Endodermal cell (in vitro differentiated cells): ENCODE data around the gene NAA50. TPM values are rescaled to one million over a fixed set of nuclear protein-coding genes. Genes with fewer than 3 reads are reported as not detected.

Experiments used
- DNase-seq: peaks from one replicate; pipeline ENCODE4 v3.0.0-alpha.2; 2017
- H3K27ac ChIP-seq: 2 replicates; pipeline ENCODE4 v1.5.1; 2013; ENCODE audit warnings: mild to moderate bottlenecking, low read depth, low read length, moderate library complexity
- H3K27me3 ChIP-seq: 2 replicates; pipeline ENCODE4 v1.6.1; 2013; ENCODE audit warnings: mild to moderate bottlenecking, low read length, moderate library complexity; ENCODE audit not compliant: insufficient read depth, control insufficient read depth, poor library complexity, severe bottlenecking
- H3K36me3 ChIP-seq: 2 replicates; pipeline ENCODE4 v1.7.0; 2013; ENCODE audit warnings: mild to moderate bottlenecking, low read length, moderate library complexity; ENCODE audit not compliant: control insufficient read depth, insufficient read depth
- H3K4me1 ChIP-seq: one replicate; pipeline ENCODE4 v1.7.0; 2013; ENCODE audit warnings: low read length; ENCODE audit not compliant: control insufficient read depth, insufficient read depth
- H3K4me3 ChIP-seq: 2 replicates; pipeline ENCODE4 v1.5.1; 2013; ENCODE audit warnings: mild to moderate bottlenecking, low read length, moderate library complexity
- H3K9ac ChIP-seq: 2 replicates; pipeline ENCODE4 v1.6.1; 2013; ENCODE audit warnings: mild to moderate bottlenecking, low read length, moderate library complexity; ENCODE audit not compliant: poor library complexity, severe bottlenecking; ENCODE audit errors: extremely low read depth
- H3K9me3 ChIP-seq: 2 replicates; pipeline ENCODE4 v1.6.1; 2013; ENCODE audit warnings: mild to moderate bottlenecking, low read length, moderate library complexity; ENCODE audit not compliant: control insufficient read depth
- H3K27ac Mint-ChIP-seq: 2 replicates; pipeline ENCODE4 v1.8.0; 2020; ENCODE audit warnings: mixed read lengths
- H3K27me3 Mint-ChIP-seq: 2 replicates; pipeline ENCODE4 v1.8.0; 2021; ENCODE audit warnings: mild to moderate bottlenecking, mixed read lengths; ENCODE audit not compliant: insufficient read depth
- H3K36me3 Mint-ChIP-seq: 2 replicates; pipeline ENCODE4 v1.8.0; 2020; ENCODE audit warnings: low read depth, mixed read lengths
- H3K4me1 Mint-ChIP-seq: 2 replicates; pipeline ENCODE4 v1.8.0; 2020; ENCODE audit warnings: mixed read lengths
- H3K4me3 Mint-ChIP-seq: 2 replicates; pipeline ENCODE4 v1.8.0; 2020; ENCODE audit warnings: mild to moderate bottlenecking, moderate library complexity, mixed read lengths
- H3K9me3 Mint-ChIP-seq: 2 replicates; pipeline ENCODE4 v1.8.0; 2020; ENCODE audit warnings: mild to moderate bottlenecking, mixed read lengths
- WGBS, 2 experiments: methylation state at CpG; one replicate each; pipeline versions ENCODE4 v1.1.5 to v1.1.7; 2013; ENCODE audit warnings: missing lambda C conversion rate in 2 of 2, mixed read lengths in 1 of 2; ENCODE audit not compliant: insufficient coverage in 1 of 2, insufficient read length in 1 of 2; 5-methylcytosine and 5-hydroxymethylcytosine counted together
- total RNA-seq, 2 donors: library from RNA; stranded (reverse); fragmentation: NEBNext Ultra II Directional in 1 of 2; extraction: Animal tissue kit (Norgen Biotek cat#: 25700) in 1 of 2; gene quantifications; 2 replicates in 1 of 2; 3 replicates in 1 of 2; pipeline ENCODE4 v1.2.1, GENCODE V29; 2021
- TF ChIP-seq, protein P1 (sequence below): fragments of 200-600 bp; sonication (generic); conservative IDR thresholded peaks from 2 replicates; pipeline ENCODE4 v1.5.0; 2021; ENCODE audit warnings: antibody characterized with exemption, mild to moderate bottlenecking

NAA50 gene
- total RNA-seq, 2 donors from 2014 or later = 137 to 150 TPM

DNA sequence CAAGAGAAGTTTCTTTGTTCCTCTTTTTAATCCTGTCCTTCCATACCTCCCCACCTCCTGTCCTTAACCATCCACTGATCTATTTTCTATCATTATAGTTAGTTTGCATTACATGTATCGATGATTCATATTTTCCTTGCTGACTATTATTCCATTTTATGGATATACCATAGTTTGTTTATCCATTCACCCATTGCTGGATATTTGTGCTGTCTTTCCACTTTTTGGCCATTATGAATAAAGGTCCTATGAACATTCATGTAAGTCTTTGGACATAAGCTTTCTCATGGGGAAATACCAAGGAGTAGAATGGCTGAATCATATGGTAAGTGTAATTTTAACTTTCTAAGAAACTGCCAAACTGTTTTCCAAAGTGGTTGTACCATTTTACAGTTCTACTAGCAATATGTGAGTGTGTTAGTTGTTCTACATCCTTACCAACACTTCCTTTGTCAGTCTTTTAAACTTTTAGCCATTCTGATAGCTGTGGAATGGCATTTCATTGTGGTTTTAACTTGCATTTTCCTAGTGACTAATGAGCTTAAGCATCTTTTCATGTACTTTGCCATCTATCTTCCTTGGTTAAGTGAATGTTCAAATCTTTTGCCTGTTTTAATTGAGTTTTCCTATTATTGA is 12.5 kb upstream of the NAA50 start:
- H3K27ac ChIP-seq = no peak overlapping the region
- H3K27ac Mint-ChIP-seq = no peak overlapping the region
- no peaks in the 10 kb centered on the region for H3K36me3 ChIP-seq
- TF ChIP-seq, protein P1, sequence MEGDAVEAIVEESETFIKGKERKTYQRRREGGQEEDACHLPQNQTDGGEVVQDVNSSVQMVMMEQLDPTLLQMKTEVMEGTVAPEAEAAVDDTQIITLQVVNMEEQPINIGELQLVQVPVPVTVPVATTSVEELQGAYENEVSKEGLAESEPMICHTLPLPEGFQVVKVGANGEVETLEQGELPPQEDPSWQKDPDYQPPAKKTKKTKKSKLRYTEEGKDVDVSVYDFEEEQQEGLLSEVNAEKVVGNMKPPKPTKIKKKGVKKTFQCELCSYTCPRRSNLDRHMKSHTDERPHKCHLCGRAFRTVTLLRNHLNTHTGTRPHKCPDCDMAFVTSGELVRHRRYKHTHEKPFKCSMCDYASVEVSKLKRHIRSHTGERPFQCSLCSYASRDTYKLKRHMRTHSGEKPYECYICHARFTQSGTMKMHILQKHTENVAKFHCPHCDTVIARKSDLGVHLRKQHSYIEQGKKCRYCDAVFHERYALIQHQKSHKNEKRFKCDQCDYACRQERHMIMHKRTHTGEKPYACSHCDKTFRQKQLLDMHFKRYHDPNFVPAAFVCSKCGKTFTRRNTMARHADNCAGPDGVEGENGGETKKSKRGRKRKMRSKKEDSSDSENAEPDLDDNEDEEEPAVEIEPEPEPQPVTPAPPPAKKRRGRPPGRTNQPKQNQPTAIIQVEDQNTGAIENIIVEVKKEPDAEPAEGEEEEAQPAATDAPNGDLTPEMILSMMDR = no peak
- peaks cover 4% of the 10 kb centered on the region for H3K9me3 Mint-ChIP-seq
- H3K9me3 ChIP-seq = peaks cover 12% of the 10 kb centered on the region
- DNase-seq = no peak
- H3K9ac ChIP-seq = no peak overlapping the region
- no peaks in the 10 kb centered on the region for H3K27me3 ChIP-seq
- H3K4me1 Mint-ChIP-seq = peaks cover 2% of the 10 kb centered on the region
- H3K36me3 Mint-ChIP-seq = peaks cover 6% of the 10 kb centered on the region
- no peak overlapping the region for H3K4me3 ChIP-seq
- 93% methylated on average over 1 of the region's 1 CpG; no CpG with 5 or more reads in 1 of the 2 experiments for WGBS, 2 experiments
- no peak overlapping the region for H3K4me3 Mint-ChIP-seq
- H3K4me1 ChIP-seq = no peaks in the 10 kb centered on the region
- H3K27me3 Mint-ChIP-seq = no peaks in the 10 kb centered on the region

DNA sequence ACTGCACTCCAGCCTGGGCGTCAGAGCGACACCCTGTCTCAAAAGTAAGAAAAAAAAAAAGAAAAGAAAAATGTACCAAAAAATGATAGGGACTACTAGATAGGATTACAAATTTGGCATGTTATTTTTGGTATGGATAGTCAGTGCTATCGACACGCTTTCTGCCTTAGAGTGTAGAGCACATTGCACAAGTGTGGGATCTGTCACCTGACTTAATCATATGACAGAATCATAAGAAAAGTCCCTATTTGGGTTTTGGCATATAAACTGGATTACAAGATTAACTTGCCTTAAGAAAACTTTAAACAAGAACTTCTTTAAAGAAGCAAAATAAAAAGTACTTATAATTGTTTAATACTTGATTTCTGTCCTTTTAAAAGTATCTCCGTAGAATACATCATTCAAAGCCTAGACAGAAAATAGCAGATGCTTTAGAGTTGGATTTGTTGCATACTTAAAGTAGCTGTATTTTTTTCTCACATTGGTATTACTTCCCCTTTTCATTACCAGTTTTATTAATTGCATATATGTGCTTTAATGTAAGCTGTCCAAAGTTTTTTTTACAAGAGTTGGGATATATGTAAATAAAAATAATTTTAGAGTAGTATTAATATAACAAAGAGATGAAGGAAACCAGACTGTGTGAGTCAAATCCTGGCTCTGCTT is 8.6 kb upstream of the NAA50 start:
- no peaks in the 10 kb centered on the region for H3K36me3 ChIP-seq
- H3K4me3 ChIP-seq = no peak overlapping the region
- no peaks in the 10 kb centered on the region for H3K27me3 ChIP-seq
- H3K9me3 ChIP-seq = peaks cover 12% of the 10 kb centered on the region
- Mint-ChIP-seq H3K27ac (no peak overlapping the region), H3K36me3 (peaks cover 9% of the 10 kb centered on the region), H3K27me3 (no peaks in the 10 kb centered on the region), H3K4me1 (peaks cover 12% of the 10 kb centered on the region), H3K9me3 (peaks cover 4% of the 10 kb centered on the region), H3K4me3 (no peak overlapping the region)
- no peaks in the 10 kb centered on the region for H3K4me1 ChIP-seq
- TF ChIP-seq, protein P1 = no peak
- no peak overlapping the region for H3K27ac ChIP-seq
- no peak overlapping the region for H3K9ac ChIP-seq
- DNase-seq = no peak
- WGBS, 2 experiments = 94 to 96% methylated on average over 4 of the region's 5 CpGs

DNA sequence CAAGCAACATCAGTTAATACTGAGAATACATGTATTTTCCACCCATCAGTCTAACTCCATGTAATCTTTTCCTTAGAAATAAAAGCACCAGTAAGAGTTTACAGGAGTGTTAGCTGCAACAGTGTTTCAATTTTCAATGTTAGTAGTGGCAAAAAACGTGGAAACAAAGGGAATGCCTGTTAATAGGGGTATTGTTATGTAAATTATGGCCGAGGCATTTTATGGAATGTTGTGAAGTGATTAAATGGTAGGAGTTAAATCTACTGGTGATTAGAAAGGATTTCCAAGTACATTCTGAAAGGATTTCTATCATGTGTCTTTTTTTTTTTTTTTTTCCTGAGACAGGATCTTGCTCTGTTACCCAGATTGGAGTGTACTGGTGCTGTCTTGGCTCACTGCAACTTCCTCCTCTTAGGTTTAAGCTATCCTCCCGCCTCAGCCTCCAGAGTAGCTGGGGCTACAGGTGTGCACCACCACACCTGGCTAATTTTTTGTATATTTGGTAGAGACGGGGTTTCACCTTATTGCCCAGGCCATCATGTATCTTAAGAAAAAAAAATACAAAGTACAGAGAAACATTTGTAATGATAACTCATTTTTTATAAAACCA is 7.4 kb upstream of the NAA50 start:
- WGBS, 2 experiments = 13 to 44% methylated on average over 2 to 4 of the region's 4 CpGs
- Histone ChIP-seq H3K9me3 (peaks cover 8% of the 10 kb centered on the region), H3K27ac (peak overlapping the region; percentile 16), H3K9ac (no peak overlapping the region), H3K4me1 (no peaks in the 10 kb centered on the region), H3K36me3 (no peaks in the 10 kb centered on the region), H3K4me3 (peak overlapping the region; percentile 9), H3K27me3 (no peaks in the 10 kb centered on the region)
- TF ChIP-seq, protein P1 = no peak
- Mint-ChIP-seq H3K27me3 (no peaks in the 10 kb centered on the region), H3K9me3 (peaks cover 4% of the 10 kb centered on the region), H3K36me3 (peaks cover 9% of the 10 kb centered on the region), H3K4me3 (no peak overlapping the region), H3K27ac (peak overlapping the region; percentile 80), H3K4me1 (peaks cover 21% of the 10 kb centered on the region)
- no peak for DNase-seq
